ENCODE measurements around the gene NR2F6. TPM values are rescaled to one million over a fixed set of nuclear protein-coding genes. Genes with fewer than 3 reads are reported as not detected.

NR2F6 gene
- total and polyA plus RNA-seq, 2 donors (not counting 1 experiment from before 2014, with no cell fraction given) = 2.0 to 4.9 TPM

- peak; percentile 66 for DNase-seq
- Mint-ChIP-seq H3K4me3 (no peak overlapping the region), H3K27me3 (no peaks in the 10 kb centered on the region), H3K4me1 (peaks cover 12% of the 10 kb centered on the region), H3K27ac (no peak overlapping the region), H3K9me3 (ENCODE audit: insufficient read depth) (no peaks in the 10 kb centered on the region)
- peaks cover 0 to 13% (median 0%) of the 10 kb centered on the region in 3 donors for H3K9me3 ChIP-seq (ENCODE audit: control extremely low read depth in 1 of 3, control insufficient read depth in 2 of 3, insufficient read depth in 1 of 3, low read length in 2 of 3)
- no peaks in the 10 kb centered on the region for H4K20me1 ChIP-seq (ENCODE audit: control insufficient read depth, insufficient read depth, low read length, poor library complexity, severe bottlenecking)
- no peak overlapping the region for H2AFZ ChIP-seq (ENCODE audit: insufficient read depth, low read depth, low read length, poor library complexity, severe bottlenecking)
- no peak overlapping the region for H3K4me3 ChIP-seq (ENCODE audit: control extremely low read depth in 1 of 5, extremely low read depth in 1 of 5, insufficient read depth in 1 of 5, low read depth in 2 of 5, low read length in 4 of 5)
- H3K36me3 ChIP-seq (replicated peaks in 1 of 2; ENCODE audit: control extremely low read depth in 1 of 2, control insufficient read depth in 1 of 2, extremely low read depth in 1 of 2, insufficient read depth in 2 of 2, low read length in 1 of 2) = no peaks in the 10 kb centered on the region
- intact Hi-C loops (cut with micrococcal nuclease) = no loop called here
- no peaks in the 10 kb centered on the region for H3K79me2 ChIP-seq (ENCODE audit: control insufficient read depth, insufficient read depth, low read length)
- no peak overlapping the region for H3K27ac ChIP-seq (ENCODE audit: low read length in 2 of 2)
- H3K4me1 ChIP-seq (ENCODE audit: control insufficient read depth in 2 of 2, insufficient read depth in 2 of 2, low read length in 2 of 2) = peaks cover 0 to 10% of the 10 kb centered on the region in 2 donors
- H3K4me2 ChIP-seq (replicated peaks; ENCODE audit: low read depth, low read length, poor library complexity, severe bottlenecking) = no peak overlapping the region
- H3K27me3 ChIP-seq (replicated peaks in 1 of 4; ENCODE audit: control extremely low read depth in 1 of 4, control insufficient read depth in 3 of 4, insufficient read depth in 4 of 4, low read length in 3 of 4) = no peaks in the 10 kb centered on the region
- no peak for ATAC-seq (ENCODE audit: low read depth)
- ChIA-PET CTCF (interaction anchor here (0.6 to 3.7 kb wide), 4 partner anchors 10 to 92 kb away, joined by 3 to 25 read pairs (median 5); no protein-coding TSS in a partner anchor), POLR2A (no interaction called here)
- TF ChIP-seq EZH2 (IDR thresholded peaks at IDR 0.05; ENCODE audit: borderline replicate concordance, insufficient read depth, low read depth, low read length, poor library complexity, severe bottlenecking) (no peak), CTCF (IDR thresholded peaks at IDR 0.05) (no peak)
- H3K9ac ChIP-seq (ENCODE audit: low read length) = no peak overlapping the region
- WGBS (ENCODE audit: insufficient coverage) = 87% methylated on average over 40 of the region's 48 CpGs
These were observed 48.6 kb upstream of the NR2F6 start for GRCh38 chr19:17294051-17294891.

- no peak overlapping the region for H3K4me3 Mint-ChIP-seq
These were observed 47.9 kb upstream of the NR2F6 start for GRCh38 chr19:17293605-17294004.

More at GRCh38 chr19:17293605-17294004, 47.9 kb upstream of the NR2F6 start:
- intact Hi-C loops (cut with micrococcal nuclease) = loop anchor here (1.0 kb wide), 1 partner anchor 93 kb away; no protein-coding TSS in a partner anchor
- H3K4me1 Mint-ChIP-seq = peaks cover 12% of the 10 kb centered on the region
- no peaks in the 10 kb centered on the region for H3K27me3 Mint-ChIP-seq
- TF ChIP-seq EZH2 (IDR thresholded peaks at IDR 0.05; ENCODE audit: borderline replicate concordance, insufficient read depth, low read depth, low read length, poor library complexity, severe bottlenecking) (no peak), CTCF (IDR thresholded peaks at IDR 0.05) (no peak)
- ChIA-PET POLR2A (interaction anchor here (1.5 kb wide), 1 partner anchor 10 kb away, joined by 7 read pairs; no protein-coding TSS in a partner anchor), CTCF (interaction anchor here (0.9 to 3.7 kb wide), 6 partner anchors 10 to 93 kb away, joined by 3 to 25 read pairs (median 7); partner anchors contain the start of genes ABHD8, DDA1 and MRPL34)
- Histone ChIP-seq H2AFZ (ENCODE audit: insufficient read depth, low read depth, low read length, poor library complexity, severe bottlenecking) (no peak overlapping the region), H4K20me1 (ENCODE audit: control insufficient read depth, insufficient read depth, low read length, poor library complexity, severe bottlenecking) (no peaks in the 10 kb centered on the region), H3K79me2 (ENCODE audit: control insufficient read depth, insufficient read depth, low read length) (no peaks in the 10 kb centered on the region), H3K4me2 (replicated peaks; ENCODE audit: low read depth, low read length, poor library complexity, severe bottlenecking) (no peak overlapping the region), H3K4me3 (ENCODE audit: control extremely low read depth in 1 of 5, extremely low read depth in 1 of 5, insufficient read depth in 1 of 5, low read depth in 2 of 5, low read length in 4 of 5) (no peak overlapping the region), H3K4me1 (ENCODE audit: control insufficient read depth in 2 of 2, insufficient read depth in 2 of 2, low read length in 2 of 2) (peaks cover 0 to 10% of the 10 kb centered on the region in 2 donors), H3K9ac (ENCODE audit: low read length) (no peak overlapping the region), H3K27ac (ENCODE audit: low read length in 2 of 2) (no peak overlapping the region), H3K27me3 (replicated peaks in 1 of 4; ENCODE audit: control extremely low read depth in 1 of 4, control insufficient read depth in 3 of 4, insufficient read depth in 4 of 4, low read length in 3 of 4) (no peaks in the 10 kb centered on the region), H3K9me3 (ENCODE audit: control extremely low read depth in 1 of 3, control insufficient read depth in 2 of 3, insufficient read depth in 1 of 3, low read length in 2 of 3) (peaks cover 0 to 13% (median 0%) of the 10 kb centered on the region in 3 donors), H3K36me3 (replicated peaks in 1 of 2; ENCODE audit: control extremely low read depth in 1 of 2, control insufficient read depth in 1 of 2, extremely low read depth in 1 of 2, insufficient read depth in 2 of 2, low read length in 1 of 2) (no peaks in the 10 kb centered on the region)
- 90% methylated on average over 10 of the region's 14 CpGs for WGBS (ENCODE audit: insufficient coverage)
- no peak for ATAC-seq (ENCODE audit: low read depth)
- H3K9me3 Mint-ChIP-seq (ENCODE audit: insufficient read depth) = no peaks in the 10 kb centered on the region
- no peak for DNase-seq
- no peak overlapping the region for H3K27ac Mint-ChIP-seq

Measured in B cell (primary cell).